Measurements from ENCODE around the gene DSCAML1. TPM values are rescaled to one million over a fixed set of nuclear protein-coding genes. Genes with fewer than 3 reads are reported as not detected.

DSCAML1 gene
- total RNA-seq, 1 experiment from 2014 or later = not detected

- TF ChIP-seq, protein P1, sequence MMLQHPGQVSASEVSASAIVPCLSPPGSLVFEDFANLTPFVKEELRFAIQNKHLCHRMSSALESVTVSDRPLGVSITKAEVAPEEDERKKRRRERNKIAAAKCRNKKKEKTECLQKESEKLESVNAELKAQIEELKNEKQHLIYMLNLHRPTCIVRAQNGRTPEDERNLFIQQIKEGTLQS (IDR thresholded peaks at IDR 0.05) = no peak
- no peak for TF ChIP-seq SIN3A (IDR thresholded peaks at IDR 0.05; ENCODE audit: low read depth)
- TF ChIP-seq SP1 (IDR thresholded peaks at IDR 0.05; ENCODE audit: low read depth) = no peak
- no peak for TF ChIP-seq EGR1 (IDR thresholded peaks at IDR 0.05; ENCODE audit: low read depth)
- TF ChIP-seq CEBPB (IDR thresholded peaks at IDR 0.05; ENCODE audit: low read depth) = no peak
- no peak for TF ChIP-seq POLR2AphosphoS5 (IDR thresholded peaks at IDR 0.05; ENCODE audit: low read depth, low read length)
- TF ChIP-seq POLR2A (IDR thresholded peaks at IDR 0.05; ENCODE audit: borderline replicate concordance, extremely low read depth, insufficient read depth, insufficient read length) = no peak
- no peak for TF ChIP-seq MAX (IDR thresholded peaks at IDR 0.05)
- TF ChIP-seq RAD21 (IDR thresholded peaks at IDR 0.05; ENCODE audit: low read depth) = no peak
- TF ChIP-seq ZBTB33 (IDR thresholded peaks at IDR 0.05; ENCODE audit: extremely low read depth, insufficient replicate concordance, low read length) = no peak
- no peak for TF ChIP-seq SRF (IDR thresholded peaks at IDR 0.05; ENCODE audit: low read depth)
- BruUV-seq (replicated peaks) = no TSS peak
- no peaks in the 10 kb centered on the region for H4K20me1 ChIP-seq (ENCODE audit: insufficient read depth)
- no peak overlapping the region for H3K4me2 ChIP-seq (ENCODE audit: low read length)
- ChIA-PET POLR2A (no interaction called here), CTCF (interaction anchor here (1.7 kb wide), 1 partner anchor 45 kb away, joined by 3 read pairs; no protein-coding TSS in a partner anchor), RAD21 (ENCODE audit: low non-redundant PET in 1 of 2, low total read pairs in 2 of 2, uncharacterized antibody in 2 of 2, unreplicated experiment in 2 of 2) (no interaction called here)
- H3K79me2 ChIP-seq (ENCODE audit: insufficient read depth, low read length) = no peaks in the 10 kb centered on the region
- no peak overlapping the region for H2AFZ ChIP-seq (ENCODE audit: low read depth, low read length, poor library complexity, severe bottlenecking)
- H3K27me3 ChIP-seq (ENCODE audit: insufficient read depth, low read length) = peaks cover 19% of the 10 kb centered on the region
- no peak overlapping the region for H3K9ac ChIP-seq (ENCODE audit: low read length)
- H3K4me1 ChIP-seq (ENCODE audit: control insufficient read depth in 1 of 2, insufficient read depth in 2 of 2, low read length in 2 of 2) = no peaks in the 10 kb centered on the region
- H3K4me3 ChIP-seq (replicated peaks in 1 of 2; ENCODE audit: low read depth in 1 of 2, low read length in 2 of 2) = no peak overlapping the region
- DNase-seq (ENCODE audit: low read depth, low spot score) (no peak), ATAC-seq (no peak)
- H3K27ac ChIP-seq (ENCODE audit: low read depth, low read length) = no peak overlapping the region
- intact Hi-C loops (cut with micrococcal nuclease) = no loop called here
- H3K9me3 ChIP-seq (ENCODE audit: control insufficient read depth in 1 of 2, insufficient read depth in 1 of 2, low read depth in 1 of 2, low read length in 2 of 2) = no peaks in the 10 kb centered on the region
- no peaks in the 10 kb centered on the region for H3K9me2 ChIP-seq (ENCODE audit: insufficient read depth)
- H3K36me3 ChIP-seq (ENCODE audit: control insufficient read depth in 1 of 2, insufficient read depth in 2 of 2, low read length in 2 of 2) = no peaks in the 10 kb centered on the region
Measured at GRCh38 chr11:117471776-117472175, 325.2 kb downstream of the DSCAML1 start.

Measured in HCT116 (cell line).